Measurements from ENCODE around the gene NPM1. TPM values are rescaled to one million over a fixed set of nuclear protein-coding genes. Genes with fewer than 3 reads are reported as not detected.
A peak's percentile ranks its signal among the peaks of the same experiment; 100 is the strongest.

The NPM1 gene
- total RNA-seq, 1 experiment from 2014 or later = 2,693 TPM

- H3K4me1 ChIP-seq (ENCODE audit: control insufficient read depth in 1 of 2, insufficient read depth in 2 of 2, low read length in 2 of 2) = peaks cover 17 to 47% of the 10 kb centered on the region in 2 experiments
- TF ChIP-seq ZNF274 (IDR thresholded peaks at IDR 0.05; ENCODE audit: low read depth, low read length) = no peak
- TF ChIP-seq CTCF (IDR thresholded peaks at IDR 0.05 in 2 of 3, conservative IDR thresholded peaks at IDR 0.05 in 1 of 3; ENCODE audit: borderline replicate concordance in 1 of 3, insufficient read depth in 1 of 3, low read depth in 2 of 3, low read length in 2 of 3) = no peak
- TF ChIP-seq TCF7L2 (IDR thresholded peaks at IDR 0.05; ENCODE audit: borderline replicate concordance, extremely low read depth, insufficient read depth, insufficient read length) = no peak
- TF ChIP-seq MAX (IDR thresholded peaks at IDR 0.05) = no peak
- no peak for TF ChIP-seq JUND (IDR thresholded peaks at IDR 0.05)
- no peak for TF ChIP-seq SIN3A (IDR thresholded peaks at IDR 0.05; ENCODE audit: low read depth)
- TF ChIP-seq RAD21 (IDR thresholded peaks at IDR 0.05; ENCODE audit: low read depth) = no peak
- no peak for TF ChIP-seq CBX3 (IDR thresholded peaks at IDR 0.05; ENCODE audit: low read depth)
- TF ChIP-seq ZBTB33 (IDR thresholded peaks at IDR 0.05; ENCODE audit: extremely low read depth, insufficient replicate concordance, low read length) = no peak
- TF ChIP-seq ATF3 (IDR thresholded peaks at IDR 0.05) = no peak
- no peak for TF ChIP-seq REST (IDR thresholded peaks at IDR 0.05; ENCODE audit: low read depth)
- no peak overlapping the region for H3K27ac ChIP-seq (ENCODE audit: low read depth, low read length)
- H3K4me2 ChIP-seq (ENCODE audit: low read length) = peak overlapping the region; percentile 91
- H3K4me3 ChIP-seq (replicated peaks in 1 of 2; ENCODE audit: low read depth in 1 of 2, low read length in 2 of 2) = peak overlapping the region in 1 of 2 experiments; percentile 80; a peak in 2 of 4 replicates
- peaks cover 10 to 27% of the 10 kb centered on the region in 2 experiments for H3K36me3 ChIP-seq (ENCODE audit: control insufficient read depth in 1 of 2, insufficient read depth in 2 of 2, low read length in 2 of 2)
- H3K9ac ChIP-seq (ENCODE audit: low read length) = peak overlapping the region; percentile 84
- no peak for ATAC-seq
- H4K20me1 ChIP-seq (ENCODE audit: insufficient read depth) = peaks cover 26% of the 10 kb centered on the region
- no peaks in the 10 kb centered on the region for H3K9me2 ChIP-seq (ENCODE audit: insufficient read depth)
- no TSS peak for BruUV-seq (replicated peaks)
- peaks cover 35% of the 10 kb centered on the region for H3K79me2 ChIP-seq (ENCODE audit: insufficient read depth, low read length)
- H3K9me3 ChIP-seq (ENCODE audit: control insufficient read depth in 1 of 2, insufficient read depth in 1 of 2, low read depth in 1 of 2, low read length in 2 of 2) = no peaks in the 10 kb centered on the region
- H2AFZ ChIP-seq (ENCODE audit: low read depth, low read length, poor library complexity, severe bottlenecking) = no peak overlapping the region
- CTCF ChIA-PET = interaction anchor here (0.5 to 1.5 kb wide), 2 partner anchors 21 to 905 kb away, joined by 3 to 4 read pairs; no protein-coding TSS in a partner anchor
- POLR2A ChIA-PET = no interaction called here
- RAD21 ChIA-PET (ENCODE audit: low non-redundant PET in 1 of 2, low total read pairs in 2 of 2, uncharacterized antibody in 2 of 2, unreplicated experiment in 2 of 2) = no interaction called here
- intact Hi-C loops (cut with micrococcal nuclease) = no loop called here
- DNase-seq (ENCODE audit: low read depth, low spot score) = no peak
- H3K27me3 ChIP-seq (ENCODE audit: insufficient read depth, low read length) = no peaks in the 10 kb centered on the region
Observed at GRCh38 chr5:171386006-171386671, 1.5 kb upstream of the NPM1 start.
